GM21737 (cell line): ENCODE results near the gene ADCY5.

ENCODE experiments used
- ATAC-seq: cut with Tn5 transposase; IDR thresholded peaks from one replicate; pipeline ENCODE4 v1.9.1; 2021; ENCODE audit warnings: mild to moderate bottlenecking, moderate library complexity; ENCODE audit not compliant: unreplicated experiment

Gene ADCY5

GRCh38 chr3:123292321-123293310 is 156.3 kb downstream of the ADCY5 start:
- ATAC-seq: no peak

- no peak for ATAC-seq
Measured at GRCh38 chr3:123291404-123291803, 157.5 kb downstream of the ADCY5 start.

GRCh38 chr3:123290962-123291361 is 157.9 kb downstream of the ADCY5 start:
- no peak for ATAC-seq

- no peak for ATAC-seq
Measured at GRCh38 chr3:123290107-123290930, 158.6 kb downstream of the ADCY5 start.

GRCh38 chr3:123289391-123290106 is 159.3 kb downstream of the ADCY5 start:
- ATAC-seq: no peak

- ATAC-seq: no peak
Measured at GRCh38 chr3:123287962-123288302, 161.0 kb downstream of the ADCY5 start.

GRCh38 chr3:123287051-123287961 is 161.6 kb downstream of the ADCY5 start:
- ATAC-seq: no peak

- no peak for ATAC-seq
Measured at GRCh38 chr3:123286308-123287023, 162.4 kb downstream of the ADCY5 start.

GRCh38 chr3:123285931-123286307 is 163.0 kb downstream of the ADCY5 start:
- no peak for ATAC-seq

GRCh38 chr3:123285479-123285878 is 163.4 kb downstream of the ADCY5 start:
- no peak for ATAC-seq

GRCh38 chr3:123285066-123285465 is 163.8 kb downstream of the ADCY5 start:
- no peak for ATAC-seq

GRCh38 chr3:123284399-123285010 is 164.4 kb downstream of the ADCY5 start:
- no peak for ATAC-seq

- no peak for ATAC-seq
Measured at GRCh38 chr3:123283657-123284398, 165.1 kb downstream of the ADCY5 start.

GRCh38 chr3:123283074-123283473 is 165.8 kb downstream of the ADCY5 start:
- ATAC-seq: no peak

- ATAC-seq: no peak
Measured at GRCh38 chr3:123282461-123282860, 166.4 kb downstream of the ADCY5 start.

GRCh38 chr3:123281929-123282328 is 167.0 kb downstream of the ADCY5 start:
- no peak for ATAC-seq

- no peak for ATAC-seq
Measured at GRCh38 chr3:123281406-123281805, 167.5 kb downstream of the ADCY5 start.

- no peak for ATAC-seq
Measured at GRCh38 chr3:123279121-123279520, 169.8 kb downstream of the ADCY5 start.
